OCI-LY1 (cell line): ENCODE measurements around the gene NAA25.
"Not testable (repeated sequence)": the region's sequence is repeated elsewhere in the genome, so short reads cannot be mapped to it uniquely, and the experiment has no call there.

Experiments
- H2AFZ ChIP-seq: fragments of 200-600 bp; sonication (generic), shearing (Covaris generic); 2 replicates; pipeline ENCODE4 v1.6.0; 2014; ENCODE audit warnings: antibody characterized with exemption, mild to moderate bottlenecking, low read length
- H3F3A ChIP-seq: fragments of 200-600 bp; sonication (generic), shearing (Covaris generic); 2 replicates; pipeline ENCODE4 v1.6.0; 2014; ENCODE audit warnings: mild to moderate bottlenecking, antibody characterized with exemption, low read length, moderate library complexity; ENCODE audit not compliant: insufficient read depth
- H3K27ac ChIP-seq: fragments of 200-600 bp; sonication (generic); 2 replicates; pipeline ENCODE4 v1.5.1; 2014; ENCODE audit warnings: low read length, mixed run types, mild to moderate bottlenecking, low read depth; ENCODE audit not compliant: poor library complexity, severe bottlenecking
- H3K27me3 ChIP-seq: fragments of 200-600 bp; sonication (generic); 2 replicates; pipeline ENCODE4 v1.6.0; 2014; ENCODE audit warnings: antibody characterized with exemption, mild to moderate bottlenecking, low read length, moderate library complexity; ENCODE audit not compliant: insufficient read depth
- H3K36me3 ChIP-seq: fragments of 200-600 bp; sonication (generic); 2 replicates; pipeline ENCODE4 v1.6.1; 2014; ENCODE audit warnings: mild to moderate bottlenecking, antibody characterized with exemption, low read length, moderate library complexity, mixed read lengths; ENCODE audit not compliant: insufficient read depth
- H3K4me1 ChIP-seq: fragments of 200-600 bp; sonication (generic); 2 replicates; pipeline ENCODE4 v1.5.1; 2014; ENCODE audit warnings: mild to moderate bottlenecking, low read length, moderate library complexity; ENCODE audit not compliant: insufficient read depth, severe bottlenecking
- H3K4me2 ChIP-seq: fragments of 200-600 bp; sonication (generic), shearing (Covaris generic); 2 replicates; pipeline ENCODE4 v1.6.1; 2014; ENCODE audit warnings: low read length
- H3K4me3 ChIP-seq: fragments of 200-600 bp; sonication (generic); 2 replicates; pipeline ENCODE4 v1.5.1; 2014; ENCODE audit warnings: low read length, low read depth, mild to moderate bottlenecking, mixed read lengths; ENCODE audit not compliant: poor library complexity, severe bottlenecking
- H3K79me2 ChIP-seq: fragments of 200-600 bp; shearing (Covaris generic); 2 replicates; pipeline ENCODE4 v1.6.1; 2016; ENCODE audit warnings: mixed run types, low read length, mixed read lengths; ENCODE audit not compliant: insufficient read depth
- H3K9ac ChIP-seq: fragments of 200-600 bp; sonication (generic), shearing (Covaris generic); 2 replicates; pipeline ENCODE4 v1.6.1; 2014; ENCODE audit warnings: mild to moderate bottlenecking, low read length, mixed read lengths
- H3K9me2 ChIP-seq: fragments of 200-600 bp; sonication (generic), shearing (Covaris generic); 2 replicates; pipeline ENCODE4 v1.6.1; 2014; ENCODE audit warnings: low read depth, mild to moderate bottlenecking, low read length, mixed read lengths
- H3K9me3 ChIP-seq: fragments of 200-600 bp; shearing (Covaris generic); 2 replicates; pipeline ENCODE4 v1.6.1; 2014; ENCODE audit warnings: low read length, mixed read lengths
- H4K20me1 ChIP-seq: fragments of 200-600 bp; sonication (generic), shearing (Covaris generic); 2 replicates; pipeline ENCODE4 v1.6.0; 2016; ENCODE audit warnings: mild to moderate bottlenecking, low read length; ENCODE audit not compliant: insufficient read depth
- CTCF ChIP-seq: fragments of 200-600 bp; sonication (generic), shearing (Covaris generic); IDR thresholded peaks from 2 replicates; pipeline ENCODE4 v1.5.1; 2017; ENCODE audit warnings: mild to moderate bottlenecking, antibody characterized with exemption, low read length, moderate library complexity, mixed read lengths
- EZH2 ChIP-seq: fragments of 200-600 bp; sonication (generic), shearing (Covaris generic); IDR thresholded peaks from 2 replicates; pipeline ENCODE4 v1.8.0; 2017; ENCODE audit warnings: borderline replicate concordance, mixed run types, mild to moderate bottlenecking, antibody characterized with exemption, low read length, moderate library complexity, mixed read lengths

Gene NAA25

GRCh38 chr12:112004041-112004440, 104.5 kb downstream of the NAA25 start:
- H3K9me2 ChIP-seq, result no peaks in the 10 kb centered on the region

GRCh38 chr12:112001576-112001975, 107.0 kb downstream of the NAA25 start:
- Histone ChIP-seq H3F3A (0 out of 2 replicates have a peak, but pooled peaks cover 2% of the 10 kb centered on the region), H2AFZ (no peak overlapping the region), H3K27ac (peak overlapping the region; percentile 68), H4K20me1 (no peaks in the 10 kb centered on the region), H3K4me1 (peaks cover 50% of the 10 kb centered on the region), H3K9me3 (no peaks in the 10 kb centered on the region), H3K27me3 (no peaks in the 10 kb centered on the region), H3K9me2 (no peaks in the 10 kb centered on the region), H3K9ac (no peak overlapping the region), H3K36me3 (peaks cover 18% of the 10 kb centered on the region), H3K79me2 (no peaks in the 10 kb centered on the region), H3K4me3 (no peak overlapping the region), H3K4me2 (peak overlapping the region; percentile 55)
- TF ChIP-seq CTCF (no peak), EZH2 (no peak)

More at GRCh38 chr12:112004041-112004440, 104.5 kb downstream of the NAA25 start:
- Histone ChIP-seq H3K4me2 (no peak overlapping the region), H3K9ac (no peak overlapping the region), H3F3A (0 out of 2 replicates have a peak, but pooled peaks cover 4% of the 10 kb centered on the region), H3K36me3 (peaks cover 18% of the 10 kb centered on the region), H3K27me3 (no peaks in the 10 kb centered on the region), H2AFZ (no peak overlapping the region), H3K9me3 (no peaks in the 10 kb centered on the region), H3K79me2 (no peaks in the 10 kb centered on the region), H3K4me3 (no peak overlapping the region), H3K27ac (no peak overlapping the region), H3K4me1 (peaks cover 50% of the 10 kb centered on the region), H4K20me1 (no peaks in the 10 kb centered on the region)
- TF ChIP-seq EZH2 (no peak), CTCF (no peak)

- H3K27me3 ChIP-seq, result no peaks in the 10 kb centered on the region
- H3K79me2 ChIP-seq, result no peaks in the 10 kb centered on the region
- H3K4me3 ChIP-seq, result no peak overlapping the region
- H4K20me1 ChIP-seq, result no peaks in the 10 kb centered on the region
- H3F3A ChIP-seq, result 0 out of 2 replicates have a peak, but pooled peaks cover 2% of the 10 kb centered on the region
- H3K36me3 ChIP-seq, result peaks cover 18% of the 10 kb centered on the region
- no peaks in the 10 kb centered on the region for H3K9me3 ChIP-seq
- H3K27ac ChIP-seq, result peak overlapping the region; percentile 68
- no peaks in the 10 kb centered on the region for H3K9me2 ChIP-seq
- H2AFZ ChIP-seq, result no peak overlapping the region
- no peak for TF ChIP-seq CTCF
- no peak for TF ChIP-seq EZH2
- H3K9ac ChIP-seq, result no peak overlapping the region; the same call in 1 of the 2 replicates
- H3K4me1 ChIP-seq, result peaks cover 58% of the 10 kb centered on the region
- peak overlapping the region; percentile 55; the same call in 1 of the 2 replicates for H3K4me2 ChIP-seq
Measured at GRCh38 chr12:112000820-112001219, 107.8 kb downstream of the NAA25 start.

GRCh38 chr12:111999129-111999528, 109.5 kb downstream of the NAA25 start:
- not testable (repeated sequence) for H3K27me3 ChIP-seq, H3K4me2 ChIP-seq, H3K36me3 ChIP-seq, H3K27ac ChIP-seq, H3F3A ChIP-seq, H3K9ac ChIP-seq, H3K79me2 ChIP-seq, H3K4me3 ChIP-seq, H2AFZ ChIP-seq, H3K9me2 ChIP-seq, H3K9me3 ChIP-seq, H4K20me1 ChIP-seq
- H3K4me1 ChIP-seq, result peaks cover 74% of the 10 kb centered on the region
